Spleen (tissue), 11 donors: Measurements from ENCODE around the gene TRAPPC2. TPM values are rescaled to one million over a fixed set of nuclear protein-coding genes. Genes with fewer than 3 reads are reported as not detected.

Experiments used
- DNase-seq: peaks from one replicate; pipeline ENCODE4 v3.0.0-alpha.2; 2020
- H3K27ac ChIP-seq, 8 donors: fragments of 200-600 bp; sonication (generic) in 7 of 8; 1 replicate in 4 of 8; 2 replicates in 4 of 8; pipeline versions ENCODE4 v1.5.0 to v1.8.0; 2016 to 2021; ENCODE audit warnings: inconsistent platforms in 4 of 8, mild to moderate bottlenecking in 4 of 8, moderate library complexity in 1 of 8
- H3K27me3 ChIP-seq, 7 donors: fragments of 200-600 bp; sonication (generic) in 6 of 7; replicated peaks in 1 of 7; 1 replicate in 4 of 7; 2 replicates in 3 of 7; pipeline versions ENCODE4 v1.5.0 to v1.8.0; 2016 to 2021; ENCODE audit warnings: inconsistent platforms in 3 of 7, mild to moderate bottlenecking in 1 of 7
- H3K36me3 ChIP-seq, 6 donors: fragments of 200-600 bp; sonication (generic) in 5 of 6; 1 replicate in 4 of 6; 2 replicates in 2 of 6; pipeline versions ENCODE4 v1.5.0 to v1.8.0; 2016 to 2021; ENCODE audit warnings: inconsistent platforms in 2 of 6
- H3K4me1 ChIP-seq, 6 donors: fragments of 200-600 bp; sonication (generic) in 5 of 6; 1 replicate in 3 of 6; 2 replicates in 3 of 6; pipeline versions ENCODE4 v1.5.0 to v1.8.0; 2016 to 2021; ENCODE audit warnings: inconsistent platforms in 3 of 6
- H3K4me3 ChIP-seq, 8 donors: fragments of 200-600 bp; sonication (generic) in 7 of 8; 1 replicate in 4 of 8; 2 replicates in 4 of 8; pipeline versions ENCODE4 v1.5.0 to v1.8.0; 2016 to 2021; ENCODE audit warnings: inconsistent platforms in 4 of 8, mild to moderate bottlenecking in 4 of 8, moderate library complexity in 2 of 8
- H3K9me3 ChIP-seq, 8 donors: fragments of 200-600 bp; sonication (generic) in 7 of 8; 1 replicate in 4 of 8; 2 replicates in 4 of 8; pipeline versions ENCODE4 v1.5.0 to v1.8.0; 2016 to 2021; ENCODE audit warnings: inconsistent platforms in 4 of 8
- CTCF ChIP-seq, 11 experiments: fragments of 200-600 bp in 7 of 11; fragments of 450-650 bp in 4 of 11; sonication (generic) in 4 of 11; IDR thresholded peaks in 8 of 11; conservative IDR thresholded peaks in 3 of 11; 1 replicate in 7 of 11; 2 replicates in 4 of 11; pipeline versions ENCODE4 v1.4.0 to v1.8.0; 2016 to 2021; ENCODE audit warnings: antibody characterized with exemption in 11 of 11, inconsistent platforms in 4 of 11, mild to moderate bottlenecking in 1 of 11
- POLR2A ChIP-seq, 3 donors: fragments of 450-650 bp; IDR thresholded peaks; one replicate each; pipeline ENCODE4 v1.5.1; 2017; ENCODE audit warnings: antibody characterized with exemption in 3 of 3, mild to moderate bottlenecking in 1 of 3
- POLR2AphosphoS5 ChIP-seq, 3 donors: sonication (generic); formaldehyde crosslinking; IDR thresholded peaks; one replicate each; pipeline ENCODE4 v1.5.1; 2017; ENCODE audit warnings: antibody characterized with exemption in 3 of 3
- WGBS, 5 donors: extraction: QIAGEN DNeasy Blood & Tissue Kit in 3 of 5; methylation state at CpG; one replicate each; pipeline versions ENCODE4 v1.1.5 to v1.1.7; 2013 to 2018; 5-methylcytosine and 5-hydroxymethylcytosine counted together
- intact Hi-C: fragments of 100-400 bp; cut with DNase I; formaldehyde crosslinking; loops from one replicate; pipeline ENCODE4 v1.15.0; 2023; ENCODE audit warnings: low total_unique reads
- polyA plus RNA-seq, 3 donors: library from polyadenylated mRNA; stranded (reverse); fragments of 200-250 nt; gene quantifications; one replicate each; pipeline ENCODE4 v1.2.1, GENCODE V29; 2013
- total RNA-seq, 7 donors: library from RNA; depleted of rRNA in 3 of 7; stranded (reverse); fragments of >200 nt in 3 of 7; fragmentation: NEBNext Ultra II Directional in 4 of 7; extraction: Animal tissue kit (Norgen Biotek cat#: 25700) in 4 of 7; gene quantifications; one replicate each; pipeline versions ENCODE4 v1.1.0 to v1.2.1, GENCODE V29; 2016 to 2021
- donor health status: healthy with polysubstance abuse.
- donor health status: DM: no; HTN: no; CAD: no; lungs with moderate emphysema.
- donor health status: DM: no; HTN: no; CAD: no.
- donor health status: Bipolar disorder and iron deficiency.
- donor health status: healthy.
- donor health status: DM: no; HTN: no; CAD: no.
- donor health status: DM: yes; HTN: yes; CAD: no.

TRAPPC2 gene
- total and polyA plus RNA-seq, 10 donors = 10.8 to 29.5 (median 23.3) TPM

GRCh38 chrX:13692771-13693231 is 41.6 kb downstream of the TRAPPC2 start:
- Histone ChIP-seq H3K4me3 (peak overlapping the region in 1 of 8 donors; percentile 1), H3K27ac (peak overlapping the region in 4 of 8 donors; percentile 33 to 97 (median 96)), H3K36me3 (no peaks in the 10 kb centered on the region), H3K27me3 (peaks cover 0 to 16% (median 0%) of the 10 kb centered on the region in 7 donors), H3K9me3 (no peaks in the 10 kb centered on the region), H3K4me1 (peaks cover 25 to 85% (median 73%) of the 10 kb centered on the region in 6 donors)
- WGBS, 5 donors = 71 to 85% (median 74%) methylated on average over 5 of the region's 5 CpGs
- DNase-seq = no peak
- intact Hi-C loops = no loop called here
- TF ChIP-seq POLR2AphosphoS5 (IDR thresholded peaks at IDR 0.05) (no peak), POLR2A (IDR thresholded peaks at IDR 0.05) (no peak), CTCF (IDR thresholded peaks at IDR 0.05 in 8 of 11, conservative IDR thresholded peaks at IDR 0.05 in 3 of 11) (no peak)

- Histone ChIP-seq H3K36me3 (no peaks in the 10 kb centered on the region), H3K4me1 (peaks cover 22 to 76% (median 66%) of the 10 kb centered on the region in 6 donors), H3K4me3 (peak overlapping the region in 1 of 8 donors; percentile 84), H3K9me3 (no peaks in the 10 kb centered on the region), H3K27ac (peak overlapping the region in 5 of 8 donors; percentile 26 to 97 (median 96)), H3K27me3 (peaks cover 0 to 16% (median 0%) of the 10 kb centered on the region in 7 donors)
- 63 to 71% (median 66%) methylated on average over 7 of the region's 7 CpGs for WGBS, 5 donors
- intact Hi-C loops = no loop called here
- no peak for DNase-seq
- TF ChIP-seq POLR2AphosphoS5 (IDR thresholded peaks at IDR 0.05) = no peak
- TF ChIP-seq CTCF (IDR thresholded peaks at IDR 0.05 in 8 of 11, conservative IDR thresholded peaks at IDR 0.05 in 3 of 11) = no peak
These were observed 42.5 kb downstream of the TRAPPC2 start for GRCh38 chrX:13691841-13692371.

- peaks cover 22 to 66% (median 58%) of the 10 kb centered on the region in 6 donors for H3K4me1 ChIP-seq
- no peaks in the 10 kb centered on the region for H3K9me3 ChIP-seq
- intact Hi-C loops = no loop called here
- H3K27me3 ChIP-seq = peaks cover 0 to 16% (median under 1%) of the 10 kb centered on the region in 7 donors
- 52 to 57% (median 53%) methylated on average over 3 of the region's 3 CpGs for WGBS, 5 donors
- DNase-seq = no peak
- H3K36me3 ChIP-seq = no peaks in the 10 kb centered on the region
- H3K4me3 ChIP-seq = peak overlapping the region in 5 of 8 donors; percentile 54 to 84 (median 58)
- H3K27ac ChIP-seq = peak overlapping the region in 4 of 8 donors; percentile 92 to 97 (median 96)
- no peak for TF ChIP-seq POLR2A (IDR thresholded peaks at IDR 0.05)
- no peak for TF ChIP-seq CTCF (IDR thresholded peaks at IDR 0.05 in 8 of 11, conservative IDR thresholded peaks at IDR 0.05 in 3 of 11)
- TF ChIP-seq POLR2AphosphoS5 (IDR thresholded peaks at IDR 0.05) = no peak
These were observed 43.6 kb downstream of the TRAPPC2 start for GRCh38 chrX:13690836-13691235.

GRCh38 chrX:13689741-13690211 is 44.6 kb downstream of the TRAPPC2 start:
- H3K27ac ChIP-seq = peak overlapping the region; percentile 87 to 97 (median 96)
- no peaks in the 10 kb centered on the region for H3K36me3 ChIP-seq
- TF ChIP-seq POLR2AphosphoS5 (IDR thresholded peaks at IDR 0.05) (no peak), POLR2A (IDR thresholded peaks at IDR 0.05) (no peak), CTCF (IDR thresholded peaks at IDR 0.05 in 8 of 11, conservative IDR thresholded peaks at IDR 0.05 in 3 of 11) (no peak)
- intact Hi-C loops = no loop called here
- peak overlapping the region; percentile 46 to 84 (median 56) for H3K4me3 ChIP-seq
- 0 to 8% (median 2%) methylated on average over 15 to 16 of the region's 16 CpGs for WGBS, 5 donors
- no peaks in the 10 kb centered on the region for H3K9me3 ChIP-seq
- H3K27me3 ChIP-seq = peaks cover 0 to 25% (median 4%) of the 10 kb centered on the region in 7 donors
- peaks cover 20 to 66% (median 50%) of the 10 kb centered on the region in 6 donors for H3K4me1 ChIP-seq
- no peak for DNase-seq
